GM18520 (cell line): ENCODE data around the gene ALG1L2.
"Not testable (repeated sequence)": the region's sequence is repeated elsewhere in the genome, so short reads cannot be mapped to it uniquely, and the experiment has no call there.

Source experiments
- ATAC-seq: cut with Tn5 transposase; IDR thresholded peaks from one replicate; pipeline ENCODE4 v1.9.1; 2021; ENCODE audit not compliant: unreplicated experiment

Gene ALG1L2

DNA sequence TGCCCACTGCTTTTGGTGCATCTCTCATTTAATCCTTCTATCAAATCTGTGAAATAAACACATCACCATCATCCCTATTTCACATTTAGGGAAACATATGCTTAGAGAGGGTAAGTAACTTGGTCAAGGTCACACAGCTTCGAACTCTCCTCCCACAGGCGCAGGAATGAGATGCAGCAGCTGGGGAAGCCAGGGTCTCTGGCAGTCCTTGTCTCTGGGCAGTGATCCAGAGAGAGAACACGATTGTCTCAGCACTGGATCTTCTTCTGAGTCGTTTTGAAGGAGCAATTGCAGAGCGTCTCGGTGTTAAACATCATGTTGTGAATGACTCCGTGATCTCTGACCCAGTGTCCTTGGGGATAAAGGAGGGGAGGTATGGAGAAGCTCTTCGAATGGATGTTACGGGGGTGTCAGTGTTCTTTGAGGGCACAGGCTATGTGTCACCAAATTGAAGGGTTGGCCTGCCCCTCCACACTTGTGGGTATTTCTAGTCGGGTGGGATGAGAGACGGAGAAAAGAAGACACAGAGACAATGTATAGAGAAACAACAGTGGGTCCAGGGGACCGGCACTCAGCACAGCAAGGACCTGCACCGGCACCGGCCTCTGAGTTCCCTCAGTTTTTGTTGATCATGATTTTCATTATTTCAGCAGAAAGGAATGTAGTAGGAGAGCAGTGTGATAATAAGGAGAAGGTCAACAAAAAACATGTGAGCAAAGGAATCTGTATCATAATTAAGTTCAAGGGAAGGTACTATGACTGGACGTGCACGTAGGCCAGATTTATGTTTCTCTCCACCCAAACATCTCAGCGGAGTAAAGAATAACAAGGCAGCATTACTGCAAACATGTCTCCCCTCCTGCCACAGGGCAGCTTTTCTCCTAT, 41.5 kb downstream of the ALG1L2 start:
- ATAC-seq, result not testable (repeated sequence)

DNA sequence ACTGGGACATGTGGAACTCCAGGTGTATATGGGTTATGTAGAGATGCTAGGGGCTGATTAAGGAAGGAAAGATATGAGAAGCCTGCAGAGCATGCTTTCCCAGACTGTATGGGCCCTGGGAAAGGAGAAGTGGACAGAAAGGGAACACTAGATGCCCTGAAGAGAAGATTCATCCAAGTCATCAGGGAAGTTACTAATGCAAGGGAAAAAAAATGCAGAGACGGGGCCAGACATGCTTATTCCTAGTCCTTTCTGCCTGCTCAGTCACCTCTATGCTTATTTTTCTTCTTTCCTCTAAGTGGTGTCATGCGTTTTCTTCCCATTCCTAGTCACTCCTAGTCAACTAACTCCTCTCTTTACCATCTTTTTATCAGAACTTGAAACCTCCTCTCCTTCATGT, 43.8 kb downstream of the ALG1L2 start:
- ATAC-seq, result not testable (repeated sequence)

DNA sequence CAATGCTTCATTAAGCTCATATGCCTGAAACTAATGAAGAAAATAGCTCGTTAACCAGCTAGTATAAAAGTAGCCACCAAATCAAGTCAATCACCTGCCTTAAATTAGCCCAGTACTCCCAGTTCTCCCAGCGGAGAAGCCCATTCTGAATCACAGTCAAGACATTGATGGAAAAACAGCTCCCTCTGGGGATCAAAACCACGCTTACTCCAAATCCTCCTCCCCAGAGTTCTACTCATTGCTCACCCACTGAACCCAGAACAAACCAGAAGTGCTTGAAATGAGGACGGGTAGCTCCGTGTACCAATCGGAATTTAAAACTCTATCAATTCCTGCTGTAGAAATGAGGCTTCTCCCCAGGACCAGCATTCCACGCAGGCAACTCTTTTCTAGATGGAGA, 54.7 kb downstream of the ALG1L2 start:
- ATAC-seq, result not testable (repeated sequence)

DNA sequence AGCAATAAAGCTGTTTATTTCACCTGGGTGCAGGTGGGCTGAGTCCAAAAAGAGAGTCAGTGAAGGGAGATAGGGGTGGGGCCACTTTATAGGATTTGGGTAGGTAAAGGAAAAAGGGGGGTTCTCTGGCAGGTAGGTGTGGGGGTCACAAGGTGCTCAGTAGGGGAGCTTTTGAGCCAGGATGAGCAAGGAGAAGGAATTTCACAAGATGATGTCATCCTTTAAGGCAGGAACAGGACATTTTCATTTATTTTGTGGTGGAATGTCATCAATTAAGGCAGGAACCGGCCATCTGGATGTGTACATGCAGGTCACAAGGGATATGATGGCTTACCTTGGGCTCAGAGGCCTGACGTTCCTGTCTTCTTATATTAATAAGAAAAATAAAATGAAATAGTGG, 56.1 kb downstream of the ALG1L2 start:
- not testable (repeated sequence) for ATAC-seq

DNA sequence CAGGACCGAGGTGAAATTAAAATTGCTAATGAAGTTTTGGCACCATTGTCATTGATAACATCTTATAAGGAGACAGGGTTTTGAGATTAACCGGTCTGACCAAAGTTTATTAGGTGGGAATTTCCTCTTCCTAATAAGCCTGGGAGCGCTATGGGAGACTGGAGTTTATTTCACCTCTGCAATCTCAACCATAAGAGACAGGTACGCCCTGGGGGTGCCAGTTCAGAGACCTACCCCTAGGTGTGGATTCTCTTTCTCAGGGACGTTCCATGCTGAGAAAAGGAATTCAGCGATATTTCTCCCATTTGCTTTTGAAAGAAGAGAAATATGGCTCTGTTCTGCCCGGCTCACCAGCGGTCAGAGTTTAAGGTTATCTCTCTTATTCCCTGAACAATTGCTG, 57.4 kb downstream of the ALG1L2 start:
- ATAC-seq, result not testable (repeated sequence)

DNA sequence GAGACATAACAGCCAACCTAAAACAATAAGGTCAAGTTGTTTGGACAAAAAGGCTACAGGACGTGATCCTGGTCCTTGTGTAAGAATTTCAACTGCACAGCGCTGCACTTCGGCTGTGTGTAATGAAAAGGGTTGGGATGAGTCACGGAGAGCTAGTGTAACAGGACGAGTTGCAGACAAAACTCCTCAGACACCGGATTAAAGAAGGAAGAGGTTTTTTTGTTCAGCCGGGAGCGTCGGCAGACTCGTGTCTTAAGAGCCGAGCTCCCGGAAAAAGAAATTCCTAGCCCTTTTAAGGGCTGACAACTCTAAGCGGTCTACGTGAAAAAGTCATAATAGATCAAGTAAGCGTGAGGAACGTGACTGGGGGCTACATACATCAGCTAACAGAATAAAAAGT, 59.1 kb downstream of the ALG1L2 start:
- not testable (repeated sequence) for ATAC-seq

DNA sequence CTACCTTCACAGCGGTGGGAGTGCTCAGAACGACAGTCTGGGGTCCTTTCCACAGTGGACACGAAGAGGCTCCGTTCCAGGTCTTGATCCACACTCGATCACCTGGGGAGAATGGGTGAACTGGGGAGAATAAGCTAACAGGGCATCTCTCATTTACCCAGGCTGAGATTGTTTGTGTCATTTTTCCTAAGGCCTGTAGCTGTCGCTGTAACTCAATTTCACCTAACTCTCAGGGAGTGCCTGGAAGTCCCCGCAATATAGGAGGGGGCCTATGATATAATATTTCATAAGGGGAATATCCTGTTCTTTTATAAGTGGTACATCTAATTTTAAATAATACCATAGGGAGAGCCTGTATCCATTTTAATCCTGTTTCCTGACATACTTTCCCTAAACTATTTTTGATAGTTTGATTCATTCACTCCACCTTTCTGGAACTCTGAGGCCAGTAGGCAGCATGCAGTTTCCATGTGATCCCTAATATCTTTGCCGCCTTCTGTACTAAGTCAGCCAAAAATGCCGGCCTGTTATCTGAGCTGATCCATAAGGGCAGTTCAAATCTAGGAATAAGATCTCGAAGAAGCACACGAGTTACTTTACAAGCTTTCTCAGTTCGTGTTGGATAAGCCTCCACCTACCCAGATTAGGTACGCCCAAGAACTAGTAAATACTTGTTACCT, 62.2 kb downstream of the ALG1L2 start:
- ATAC-seq, result not testable (repeated sequence)

DNA sequence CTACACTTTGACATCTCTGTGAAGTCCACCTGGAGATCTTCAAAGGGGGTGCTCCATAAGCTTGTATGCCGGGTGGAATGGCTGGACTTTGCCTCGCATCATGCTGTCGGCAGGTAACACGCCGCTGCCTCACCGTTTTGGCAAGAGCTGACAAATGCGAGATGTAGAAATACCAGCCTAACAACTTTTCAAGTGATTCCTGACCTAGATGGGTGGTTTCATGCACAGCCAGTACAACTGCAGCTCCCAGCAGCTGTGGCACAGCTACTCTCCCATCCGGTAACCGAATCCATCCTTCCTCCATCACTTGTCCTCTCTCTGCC, 62.7 kb downstream of the ALG1L2 start:
- not testable (repeated sequence) for ATAC-seq

DNA sequence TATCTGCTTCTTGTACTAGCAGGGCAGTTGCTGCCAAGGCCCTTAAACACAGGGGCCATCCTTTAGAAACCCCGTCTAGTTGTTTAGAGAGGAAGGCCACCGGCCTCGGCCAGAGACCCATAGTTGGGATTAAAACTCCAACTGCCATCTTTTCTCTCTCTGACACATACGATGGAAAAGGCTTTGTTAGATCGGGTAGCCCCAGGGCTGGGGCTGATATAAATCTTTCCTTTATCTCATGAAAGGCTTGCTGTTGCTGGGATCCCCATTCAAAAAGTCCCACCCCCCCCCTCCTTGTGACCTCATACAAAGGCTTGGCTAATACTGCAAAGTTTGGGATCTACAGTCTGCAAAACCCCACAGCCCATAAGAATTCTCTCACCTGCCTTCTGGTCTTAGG, 63.8 kb downstream of the ALG1L2 start:
- not testable (repeated sequence) for ATAC-seq

DNA sequence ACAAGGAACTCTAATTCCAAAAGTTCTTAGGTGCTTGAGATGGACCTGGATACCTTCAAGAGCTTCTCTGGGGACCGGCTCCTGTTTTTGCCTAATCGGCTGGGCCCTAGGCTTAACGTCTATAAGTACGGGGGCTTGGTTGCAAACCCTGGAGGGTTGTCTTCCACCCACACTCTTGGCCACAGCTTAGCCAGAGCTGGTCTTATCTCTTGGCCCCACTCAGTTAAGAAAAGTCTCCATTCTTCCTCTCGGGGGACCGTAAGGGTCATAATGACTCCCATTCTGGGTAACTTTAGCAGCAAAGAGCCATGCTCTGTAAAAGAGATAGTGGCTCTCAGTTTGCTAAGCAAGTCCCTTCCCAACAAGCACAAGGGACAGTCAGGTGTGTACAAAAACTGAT, 64.8 kb downstream of the ALG1L2 start:
- ATAC-seq, result not testable (repeated sequence)
